GM21529 (cell line): ENCODE measurements around the gene C7orf33.
A peak's percentile ranks its signal among the peaks of the same experiment; 100 is the strongest.
"Not testable (repeated sequence)": the region's sequence is repeated elsewhere in the genome, so short reads cannot be mapped to it uniquely, and the experiment has no call there.

Experiments used
- ATAC-seq: cut with Tn5 transposase; IDR thresholded peaks from one replicate; pipeline ENCODE4 v1.9.1; 2021; ENCODE audit not compliant: unreplicated experiment

Gene C7orf33, protein sequence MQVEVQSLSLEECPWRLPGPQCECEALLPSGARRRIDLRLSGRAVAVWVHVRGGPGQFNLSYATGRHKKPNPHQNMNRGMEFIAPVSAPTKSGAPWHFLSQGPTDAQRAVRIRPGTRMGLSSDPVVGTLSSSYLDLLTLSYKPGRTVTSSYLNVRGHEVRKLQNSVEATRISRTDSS

DNA sequence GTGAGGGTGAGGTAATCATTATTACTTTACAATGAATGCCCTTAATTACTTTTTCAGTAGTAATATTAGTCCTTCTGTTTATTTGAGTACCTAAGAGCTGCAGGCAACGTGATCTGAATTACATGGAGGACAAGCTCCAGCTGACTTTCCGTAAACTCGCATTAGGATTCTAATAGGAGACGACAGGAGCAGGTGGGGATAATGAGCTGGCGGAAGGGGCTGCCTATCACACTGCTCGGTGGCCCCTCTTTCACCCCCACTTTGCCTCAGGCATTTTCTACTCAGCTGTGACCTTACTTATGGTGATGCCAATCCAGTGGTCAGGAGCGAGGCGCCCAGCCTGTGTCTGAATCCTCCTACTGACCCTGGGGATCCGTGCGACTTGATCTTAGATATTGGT, at the start of gene C7orf33:
Gene C7orf33 (plus strand): TSS at position 296 of the 400 bp plus-strand sequence. CDS start 160 bp downstream, outside the sequence.
- ATAC-seq: no peak

DNA sequence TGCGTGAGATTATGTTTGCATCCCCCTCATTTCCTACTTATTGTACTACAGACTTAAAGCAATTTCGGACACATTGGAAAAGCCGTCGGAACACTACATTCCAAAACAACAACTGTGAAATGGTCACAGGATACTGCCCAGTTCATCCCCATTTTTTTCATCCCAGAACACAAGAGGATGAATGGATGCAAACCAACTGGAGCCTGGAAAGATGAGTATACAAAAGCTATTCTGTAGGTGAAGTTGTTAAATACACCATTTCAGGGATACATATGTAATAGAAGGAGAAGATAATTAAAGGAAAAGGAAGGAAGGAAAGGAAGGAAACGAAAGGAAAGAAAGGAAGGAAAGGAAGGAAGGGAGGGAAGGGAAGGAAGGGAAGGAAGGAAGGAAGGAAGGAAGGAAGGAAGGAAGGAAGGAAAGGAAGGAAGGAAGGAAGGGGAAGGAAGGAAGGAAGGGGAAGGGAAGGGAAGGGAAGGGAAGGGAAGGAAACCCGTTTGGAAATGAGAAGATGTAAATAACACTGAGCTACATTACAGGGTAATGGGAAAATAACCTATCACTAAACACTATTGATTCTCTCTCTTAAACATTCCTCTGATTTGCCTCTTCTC, 48.6 kb upstream of the C7orf33 start:
- ATAC-seq: no peak

DNA sequence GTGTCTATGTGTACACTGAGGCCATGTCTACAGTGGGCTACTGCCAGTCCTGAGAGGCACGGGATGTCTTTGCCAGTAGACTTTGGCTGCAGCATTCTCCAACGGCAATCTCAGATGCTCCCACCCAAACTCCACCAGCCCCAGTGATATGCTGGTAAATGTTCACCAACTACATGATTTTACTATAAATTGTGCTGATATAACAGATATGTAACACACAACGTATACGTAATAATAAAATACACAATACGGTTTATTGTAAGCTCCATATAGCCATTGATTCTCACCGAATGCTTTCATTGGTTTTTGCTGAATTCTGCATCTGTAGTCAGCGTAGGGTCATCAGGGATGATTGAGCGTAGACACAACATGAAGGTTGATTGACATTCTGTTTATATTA, 47.3 kb upstream of the C7orf33 start:
- ATAC-seq: no peak

DNA sequence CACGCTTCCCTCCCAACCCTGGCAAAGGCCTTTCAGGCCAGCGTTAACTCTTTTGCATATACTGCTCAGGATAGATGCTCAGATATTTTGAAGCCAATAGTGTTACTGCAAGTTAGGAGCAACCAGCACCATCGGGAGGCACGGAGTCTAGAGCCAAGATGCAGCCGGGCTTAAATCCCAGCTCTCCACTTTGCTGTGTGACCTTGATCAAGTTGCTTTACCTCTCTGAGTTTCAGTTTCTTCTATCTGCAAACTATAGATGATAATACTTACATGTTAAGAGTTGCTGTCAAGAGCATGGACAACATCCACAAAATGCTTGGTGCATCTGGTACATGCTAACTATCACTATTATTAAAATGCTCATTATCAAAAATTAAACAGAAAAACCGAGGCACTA, 45.4 kb upstream of the C7orf33 start:
- no peak for ATAC-seq

DNA sequence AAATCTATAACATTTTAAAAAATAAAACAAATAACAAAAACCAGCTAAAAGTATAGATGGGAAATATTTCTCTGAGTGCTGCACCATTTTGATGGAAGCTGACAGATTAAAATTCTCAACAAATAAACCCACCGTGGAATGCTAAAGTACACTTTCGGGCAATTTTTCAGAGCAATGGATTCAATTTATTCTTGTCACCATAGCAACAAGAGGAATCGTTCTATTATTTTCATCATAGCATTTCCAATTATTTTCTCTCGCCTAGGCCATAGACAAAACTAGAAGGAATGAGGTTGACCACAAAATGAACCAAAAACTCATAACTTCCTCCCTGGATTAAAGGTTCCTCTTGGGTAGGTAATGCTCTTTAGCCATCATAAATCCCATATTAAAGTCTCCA, 44.6 kb upstream of the C7orf33 start:
- no peak for ATAC-seq

DNA sequence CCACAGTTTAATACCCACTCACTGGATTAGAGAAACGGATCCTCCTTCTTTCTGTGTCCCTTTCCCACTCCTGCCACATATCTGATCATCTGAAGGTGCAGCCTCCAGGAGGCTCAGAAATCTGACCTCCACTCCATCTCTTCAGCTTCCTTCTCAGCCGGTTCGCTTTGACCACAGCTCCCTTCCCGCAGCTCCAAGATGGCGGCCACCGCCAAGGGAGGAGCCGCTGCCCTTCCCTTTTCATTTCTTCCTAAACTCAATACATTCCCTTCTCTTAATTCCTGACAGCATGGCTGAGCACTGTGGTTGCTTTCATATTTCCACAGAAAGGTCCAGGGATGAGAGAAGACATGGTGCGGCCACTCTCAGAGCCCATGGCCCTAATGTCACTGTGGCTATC, 43.7 kb upstream of the C7orf33 start:
- ATAC-seq: no peak

DNA sequence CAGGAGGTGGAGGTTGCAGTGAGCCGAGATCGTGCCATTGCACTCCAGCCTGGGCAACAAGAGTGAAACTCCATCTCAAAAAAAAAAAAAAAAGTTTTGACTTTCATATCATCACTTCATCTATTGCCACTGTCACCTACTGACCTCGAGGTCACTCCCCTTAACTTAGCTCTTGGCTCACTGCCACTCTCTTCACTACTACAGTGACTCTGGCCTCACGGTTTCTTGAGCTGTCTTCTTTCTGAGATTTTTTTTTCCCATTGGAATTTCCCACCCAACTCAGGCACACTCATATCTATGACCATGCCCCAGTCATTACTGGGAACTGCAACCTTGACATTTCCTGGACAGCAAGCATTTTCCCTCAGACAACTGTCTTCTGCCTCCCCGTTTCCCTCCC, 42.6 kb upstream of the C7orf33 start:
- no peak for ATAC-seq

DNA sequence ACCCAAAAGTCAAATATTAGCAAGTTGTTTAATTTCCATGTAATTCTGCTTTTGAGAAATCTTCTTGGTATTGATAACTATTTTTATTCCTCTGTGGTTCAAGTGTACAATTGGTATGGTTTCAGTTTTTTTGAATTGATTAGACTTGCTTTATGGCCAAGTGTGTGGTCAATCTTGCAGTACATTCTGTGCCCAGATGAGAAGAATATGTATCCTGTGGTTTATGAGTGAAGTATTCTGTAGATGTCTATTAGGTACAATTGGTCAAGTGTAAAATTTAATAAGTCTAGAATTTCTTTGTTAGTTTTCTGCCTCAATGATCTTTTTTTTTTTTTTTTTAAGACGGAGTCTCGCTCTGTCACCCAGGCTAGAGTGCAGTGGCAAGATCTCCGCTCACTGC, 36.6 kb upstream of the C7orf33 start:
- no peak for ATAC-seq

DNA sequence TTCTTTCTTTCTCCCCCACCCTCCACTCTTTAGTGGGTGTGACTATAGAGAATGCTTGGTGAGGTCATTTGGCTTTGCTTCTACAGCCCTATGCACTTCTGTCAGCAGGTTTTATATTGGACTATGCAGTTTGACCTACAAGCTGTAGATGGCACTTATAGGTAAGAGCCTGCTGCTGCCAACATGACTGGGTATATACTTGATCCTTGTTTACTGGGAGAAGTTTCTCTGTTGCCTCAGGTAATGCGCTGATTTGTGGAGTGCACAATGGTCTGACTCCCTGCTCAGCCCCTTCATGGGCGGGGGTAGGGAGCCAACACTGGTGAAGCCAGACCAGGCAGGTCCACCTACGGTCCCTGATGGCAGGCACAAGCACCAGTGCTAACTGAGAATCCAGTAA, 33.7 kb upstream of the C7orf33 start:
- no peak for ATAC-seq

DNA sequence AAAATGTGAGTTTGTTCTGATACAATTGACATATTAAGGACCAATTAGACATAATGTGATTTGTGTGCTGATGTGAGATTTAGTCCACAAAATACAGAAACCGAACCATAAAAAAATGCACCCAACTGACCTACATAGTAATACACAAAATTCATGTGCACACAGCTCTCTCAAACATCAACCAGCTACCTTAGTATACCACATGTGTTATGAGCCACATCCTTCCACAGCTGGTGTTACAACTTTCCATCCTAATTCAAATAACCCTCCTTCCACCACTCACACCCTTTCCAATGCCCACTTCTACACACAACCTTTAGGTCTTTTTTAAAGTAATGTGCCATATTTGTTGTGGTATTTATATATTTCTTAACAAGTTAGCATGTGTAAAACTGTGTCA, 31.7 kb upstream of the C7orf33 start:
- ATAC-seq: no peak

DNA sequence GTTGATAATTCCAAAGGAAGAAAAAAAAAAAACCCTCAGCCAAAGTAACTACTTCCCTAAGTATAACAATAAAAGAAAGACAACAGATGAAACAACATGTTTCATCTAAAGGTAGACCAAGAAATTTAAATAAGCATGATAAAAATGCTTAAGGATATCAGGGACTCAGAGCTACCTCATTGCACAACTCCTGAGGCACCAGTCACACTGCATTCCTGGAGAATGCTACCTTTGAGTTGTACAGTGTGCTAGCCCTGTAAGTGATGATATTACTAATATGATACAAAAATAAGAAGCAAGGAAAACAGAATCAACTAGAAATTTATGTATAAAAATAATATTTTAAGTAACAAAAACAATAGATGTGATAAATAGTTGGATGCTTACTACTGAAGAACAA, 29.5 kb upstream of the C7orf33 start:
- ATAC-seq: no peak

DNA sequence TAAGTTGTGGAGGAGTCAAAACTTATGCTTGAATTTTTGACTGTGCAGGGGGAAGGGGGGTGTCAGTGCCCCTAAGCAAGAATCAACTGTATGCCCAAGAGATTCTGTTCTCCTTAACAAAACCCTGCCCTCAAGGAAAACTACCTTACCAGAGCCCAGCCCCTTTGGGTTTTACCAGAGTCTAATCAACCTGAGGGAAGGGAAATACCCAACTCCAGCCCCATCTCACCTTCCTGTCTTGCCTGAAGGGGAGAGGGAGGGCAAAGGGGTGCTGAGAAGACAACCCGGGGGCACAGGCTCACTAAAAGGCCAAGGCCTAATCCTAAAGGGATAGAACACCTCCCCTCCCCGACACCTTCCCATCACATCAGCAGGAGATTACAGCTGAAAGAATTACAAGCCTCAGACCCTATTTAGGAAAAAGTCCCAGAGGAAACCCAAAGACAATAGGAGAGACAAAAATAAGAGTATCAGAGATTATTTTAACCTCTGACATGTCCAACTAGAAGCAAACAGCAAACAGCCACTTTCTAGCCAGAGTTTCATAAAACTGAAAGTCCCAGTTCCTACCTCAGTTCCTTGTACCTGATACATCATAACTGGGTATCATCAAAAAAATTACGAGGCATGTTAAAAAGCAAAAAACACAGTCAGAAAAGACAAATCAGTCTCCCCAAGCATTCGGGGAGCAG, 26.8 kb upstream of the C7orf33 start:
- ATAC-seq: peak; percentile 50

DNA sequence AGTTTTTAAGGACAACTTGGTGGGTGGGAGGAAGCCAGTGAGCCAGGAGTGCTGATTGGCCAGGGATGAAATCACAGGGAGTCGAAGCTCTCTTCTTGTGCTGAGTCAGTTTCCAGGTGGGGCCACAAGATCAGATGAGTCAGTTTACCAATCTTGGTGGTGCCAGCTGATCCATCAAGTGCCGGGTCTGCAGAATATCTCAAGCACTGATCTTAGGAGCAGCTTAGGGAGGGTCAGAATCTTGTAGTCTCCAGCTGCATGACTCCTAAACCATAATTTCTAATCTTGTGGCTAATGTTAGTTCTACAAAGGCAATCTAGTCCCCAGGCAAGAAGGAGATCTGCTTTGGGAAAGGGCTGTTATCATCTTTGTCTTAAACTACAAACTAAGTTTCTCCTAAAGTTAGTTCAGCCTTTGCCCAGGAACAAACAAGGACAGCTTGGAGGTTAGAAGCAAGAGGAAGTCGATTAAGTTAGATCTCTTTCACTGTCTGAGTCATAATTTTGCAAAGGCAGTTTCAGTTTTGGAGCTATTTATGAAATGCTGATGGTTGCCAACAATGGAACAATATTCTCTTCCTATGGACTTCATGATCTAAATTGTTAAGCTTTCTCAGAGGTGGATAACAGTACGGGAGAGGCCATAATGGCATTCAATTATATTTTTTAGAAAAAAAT, 26.2 kb upstream of the C7orf33 start:
- ATAC-seq: peak; percentile 84

DNA sequence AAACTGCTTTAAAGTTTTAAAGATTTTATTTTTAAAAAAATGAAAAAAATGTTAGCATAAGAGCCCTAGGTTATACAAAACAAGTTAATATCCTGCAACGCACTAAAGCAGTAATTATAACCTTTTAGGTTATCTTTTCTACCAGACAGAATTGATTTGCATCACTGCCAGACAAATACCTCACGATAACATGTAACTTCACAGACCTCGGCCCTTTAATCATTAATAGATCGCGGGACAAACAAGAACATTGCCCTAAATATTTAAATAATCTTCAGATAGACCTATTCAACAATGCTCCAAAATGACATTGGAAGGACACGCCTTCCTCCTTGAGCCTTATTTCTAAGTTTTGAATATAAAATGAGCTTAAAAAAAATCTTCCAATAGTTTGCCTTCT, 23.8 kb upstream of the C7orf33 start:
- ATAC-seq: no peak

DNA sequence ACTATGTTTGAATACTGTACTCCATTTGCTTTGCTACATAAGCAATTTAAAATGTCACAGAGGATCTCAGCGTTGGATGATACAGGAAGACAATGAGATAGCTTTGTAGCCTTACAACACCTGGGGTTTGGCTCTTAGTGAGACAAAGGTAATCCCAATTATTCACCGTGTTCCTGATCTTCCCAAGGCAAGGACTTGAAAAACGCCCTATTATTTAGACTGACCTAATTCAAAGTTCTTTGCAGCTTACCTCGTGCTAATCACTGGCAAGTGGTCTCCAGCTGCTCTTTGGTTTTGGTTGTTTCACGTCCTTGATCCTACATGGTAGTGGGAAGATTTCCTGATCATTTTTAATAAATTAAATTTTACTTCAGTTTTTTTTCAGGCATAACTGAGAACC, 23.0 kb upstream of the C7orf33 start:
- no peak for ATAC-seq

DNA sequence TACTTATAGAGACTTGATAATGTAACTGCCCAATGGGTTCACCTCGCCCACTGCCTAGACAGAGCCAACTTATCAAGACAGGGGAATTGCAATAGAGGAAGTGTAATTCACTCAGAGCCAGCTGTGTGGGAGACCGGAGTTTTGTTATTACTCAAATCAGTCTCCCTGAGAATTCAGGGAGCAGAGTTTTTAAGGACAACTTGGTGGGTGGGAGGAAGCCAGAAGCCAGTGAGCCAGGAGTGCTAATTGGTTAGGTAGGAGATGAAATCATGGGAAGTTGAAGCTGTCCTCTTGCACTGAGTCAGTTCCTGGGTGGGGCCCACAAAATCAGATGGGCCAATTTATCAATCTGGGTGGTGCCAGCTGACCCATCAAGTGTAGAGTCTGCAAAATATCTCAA, 20.1 kb upstream of the C7orf33 start:
- ATAC-seq: no peak

DNA sequence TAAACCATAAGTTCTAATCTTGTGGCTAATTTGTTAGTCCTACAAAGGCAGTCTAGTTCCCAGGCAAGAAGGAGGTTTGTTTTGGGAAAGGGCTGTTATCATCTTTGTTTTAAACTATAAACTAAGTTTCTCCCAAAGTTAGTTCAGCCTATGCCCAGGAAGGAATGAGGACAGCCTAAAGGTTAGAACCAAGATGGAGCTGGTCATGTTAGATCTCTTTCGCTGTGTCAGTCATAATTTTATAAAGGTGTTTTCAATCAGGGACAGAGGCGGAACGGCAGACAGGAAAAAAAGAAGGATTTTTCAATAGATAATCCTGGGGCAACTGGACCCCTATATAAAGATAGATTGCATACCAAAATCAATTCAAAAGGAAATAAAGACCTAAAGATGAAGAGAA, 19.6 kb upstream of the C7orf33 start:
- not testable (repeated sequence) for ATAC-seq

DNA sequence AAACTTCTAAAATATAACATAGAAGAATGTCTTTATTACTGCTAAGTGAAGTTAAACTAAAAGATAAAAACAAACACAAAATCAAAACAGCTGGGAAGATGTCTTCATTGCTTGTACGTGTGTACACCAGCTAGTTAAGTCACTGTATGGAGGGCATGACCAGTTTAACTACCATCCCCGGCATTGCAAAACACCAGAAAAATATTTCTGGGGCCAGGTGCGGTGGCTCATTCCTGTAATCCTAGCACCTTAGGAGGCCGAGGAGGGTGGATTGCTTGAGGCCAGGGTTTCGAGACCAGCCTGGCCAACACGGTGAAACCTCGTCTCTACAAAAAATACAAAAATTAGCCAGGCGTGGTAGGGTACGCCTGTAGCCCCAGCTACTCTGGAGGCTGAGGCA, 19.2 kb upstream of the C7orf33 start:
- ATAC-seq: no peak

DNA sequence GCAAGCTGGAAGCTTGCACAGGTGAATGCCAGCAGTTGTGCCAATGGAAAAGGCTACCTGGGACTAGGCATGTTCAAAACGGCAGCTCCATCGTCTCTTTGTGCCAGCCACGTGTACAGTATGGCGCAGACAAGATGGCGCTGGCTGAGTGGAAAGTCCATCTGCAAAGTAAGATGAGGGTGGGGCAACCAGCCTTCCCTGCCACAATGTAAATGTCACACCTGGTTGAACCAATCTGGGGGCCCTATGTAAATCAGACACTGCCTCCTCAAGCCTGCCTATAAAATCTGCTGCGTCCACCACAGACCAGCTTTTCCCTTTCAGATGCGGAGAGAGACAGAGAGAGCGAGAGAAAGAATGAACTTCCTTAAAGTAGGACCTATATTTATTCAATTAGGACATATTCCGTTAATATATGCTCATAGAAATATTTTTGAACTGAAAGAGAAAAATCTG, 18.5 kb upstream of the C7orf33 start:
- no peak for ATAC-seq

DNA sequence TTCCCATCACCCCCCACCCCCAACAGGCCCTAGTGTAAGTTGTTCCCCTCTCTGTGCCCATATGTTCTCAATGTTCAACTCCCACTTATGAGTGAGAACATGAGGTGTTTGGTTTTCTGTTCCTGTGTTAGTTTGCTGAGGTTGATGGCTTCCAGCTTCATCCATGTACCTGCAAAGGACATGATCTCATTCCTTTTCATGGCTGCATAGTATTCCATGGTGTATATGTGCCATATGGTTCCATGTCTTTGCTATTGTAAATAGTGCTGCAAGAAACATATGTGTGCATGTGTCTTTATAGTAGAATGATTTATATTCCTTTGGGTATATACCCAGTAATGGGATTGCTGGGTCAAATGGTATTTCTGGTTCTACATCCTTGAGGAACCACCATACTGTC, 17.0 kb upstream of the C7orf33 start:
- not testable (repeated sequence) for ATAC-seq

DNA sequence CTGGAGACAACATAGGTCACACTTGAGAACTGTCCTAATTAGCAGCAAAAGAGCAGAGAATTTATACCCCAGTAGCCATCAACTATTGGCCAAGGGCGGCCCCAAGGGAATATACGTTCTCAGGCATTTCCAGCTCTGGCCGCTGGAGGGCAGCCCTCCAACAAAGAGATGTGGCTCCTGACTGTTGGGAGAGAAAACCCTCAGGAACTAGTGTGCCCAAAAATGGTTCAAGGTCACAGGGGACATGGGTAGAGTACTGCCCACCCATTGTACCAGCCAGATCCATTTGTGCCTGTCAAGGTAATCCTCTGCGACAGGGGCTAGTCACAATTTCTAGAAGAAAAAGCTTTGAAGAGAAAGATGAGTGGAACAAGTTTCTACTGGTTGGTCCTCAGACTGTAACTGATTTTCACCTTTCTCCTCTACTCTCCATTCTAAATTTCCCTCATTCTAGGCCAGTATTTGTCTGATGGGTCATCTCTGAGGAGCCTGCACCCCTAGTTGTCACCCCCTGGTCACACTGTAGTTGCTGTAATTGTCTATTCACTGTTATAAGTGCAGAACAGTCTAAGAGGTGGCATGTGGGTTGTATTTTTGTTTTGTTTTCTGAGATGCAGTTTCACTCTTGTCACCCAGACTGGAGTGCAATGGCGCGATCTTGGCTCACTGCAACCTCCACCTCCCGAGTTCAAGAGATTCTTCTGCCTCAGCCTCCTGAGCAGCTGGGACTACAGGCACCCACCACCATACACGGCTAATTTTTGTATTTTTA, 14.7 kb upstream of the C7orf33 start:
- peak; percentile 92 for ATAC-seq
